ENCODE measurements around the gene ZNF789.
"Not testable (repeated sequence)": the region's sequence is repeated elsewhere in the genome, so short reads cannot be mapped to it uniquely, and the experiment has no call there.

DNA sequence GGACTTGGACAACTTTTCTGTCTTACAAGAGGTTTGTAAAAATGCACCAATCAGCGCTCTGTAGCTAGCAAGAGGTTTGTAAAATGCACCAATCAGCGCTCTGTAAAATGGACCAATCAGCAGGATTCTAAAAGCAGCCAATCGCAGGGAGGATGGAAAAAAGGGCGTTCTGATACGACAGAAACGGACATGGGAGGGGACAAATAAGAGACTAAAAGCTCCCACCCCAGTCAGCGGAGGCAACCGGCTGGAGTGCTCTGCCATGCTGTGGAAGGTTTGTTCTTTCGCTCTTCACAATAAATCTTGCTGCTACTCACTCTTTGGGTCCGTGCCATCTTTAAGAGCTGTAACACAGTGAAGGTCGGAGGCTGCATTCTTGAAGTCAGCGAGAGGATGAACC is 28.5 kb downstream of the ZNF789 start:
- TF ChIP-seq, protein P1, sequence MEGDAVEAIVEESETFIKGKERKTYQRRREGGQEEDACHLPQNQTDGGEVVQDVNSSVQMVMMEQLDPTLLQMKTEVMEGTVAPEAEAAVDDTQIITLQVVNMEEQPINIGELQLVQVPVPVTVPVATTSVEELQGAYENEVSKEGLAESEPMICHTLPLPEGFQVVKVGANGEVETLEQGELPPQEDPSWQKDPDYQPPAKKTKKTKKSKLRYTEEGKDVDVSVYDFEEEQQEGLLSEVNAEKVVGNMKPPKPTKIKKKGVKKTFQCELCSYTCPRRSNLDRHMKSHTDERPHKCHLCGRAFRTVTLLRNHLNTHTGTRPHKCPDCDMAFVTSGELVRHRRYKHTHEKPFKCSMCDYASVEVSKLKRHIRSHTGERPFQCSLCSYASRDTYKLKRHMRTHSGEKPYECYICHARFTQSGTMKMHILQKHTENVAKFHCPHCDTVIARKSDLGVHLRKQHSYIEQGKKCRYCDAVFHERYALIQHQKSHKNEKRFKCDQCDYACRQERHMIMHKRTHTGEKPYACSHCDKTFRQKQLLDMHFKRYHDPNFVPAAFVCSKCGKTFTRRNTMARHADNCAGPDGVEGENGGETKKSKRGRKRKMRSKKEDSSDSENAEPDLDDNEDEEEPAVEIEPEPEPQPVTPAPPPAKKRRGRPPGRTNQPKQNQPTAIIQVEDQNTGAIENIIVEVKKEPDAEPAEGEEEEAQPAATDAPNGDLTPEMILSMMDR (conservative IDR thresholded peaks at IDR 0.05; ENCODE audit: low read depth in 2 of 2) = not testable (repeated sequence)
- TF ChIP-seq CREB1 (CRISPR knock-in tag; IDR thresholded peaks at IDR 0.05; ENCODE audit: low read depth); EZH2 (IDR thresholded peaks at IDR 0.05; ENCODE audit: low read depth, unreplicated experiment); POLR2AphosphoS5 (IDR thresholded peaks at IDR 0.05; ENCODE audit: low read depth): not testable (repeated sequence)
- TF ChIP-seq, protein P2, sequence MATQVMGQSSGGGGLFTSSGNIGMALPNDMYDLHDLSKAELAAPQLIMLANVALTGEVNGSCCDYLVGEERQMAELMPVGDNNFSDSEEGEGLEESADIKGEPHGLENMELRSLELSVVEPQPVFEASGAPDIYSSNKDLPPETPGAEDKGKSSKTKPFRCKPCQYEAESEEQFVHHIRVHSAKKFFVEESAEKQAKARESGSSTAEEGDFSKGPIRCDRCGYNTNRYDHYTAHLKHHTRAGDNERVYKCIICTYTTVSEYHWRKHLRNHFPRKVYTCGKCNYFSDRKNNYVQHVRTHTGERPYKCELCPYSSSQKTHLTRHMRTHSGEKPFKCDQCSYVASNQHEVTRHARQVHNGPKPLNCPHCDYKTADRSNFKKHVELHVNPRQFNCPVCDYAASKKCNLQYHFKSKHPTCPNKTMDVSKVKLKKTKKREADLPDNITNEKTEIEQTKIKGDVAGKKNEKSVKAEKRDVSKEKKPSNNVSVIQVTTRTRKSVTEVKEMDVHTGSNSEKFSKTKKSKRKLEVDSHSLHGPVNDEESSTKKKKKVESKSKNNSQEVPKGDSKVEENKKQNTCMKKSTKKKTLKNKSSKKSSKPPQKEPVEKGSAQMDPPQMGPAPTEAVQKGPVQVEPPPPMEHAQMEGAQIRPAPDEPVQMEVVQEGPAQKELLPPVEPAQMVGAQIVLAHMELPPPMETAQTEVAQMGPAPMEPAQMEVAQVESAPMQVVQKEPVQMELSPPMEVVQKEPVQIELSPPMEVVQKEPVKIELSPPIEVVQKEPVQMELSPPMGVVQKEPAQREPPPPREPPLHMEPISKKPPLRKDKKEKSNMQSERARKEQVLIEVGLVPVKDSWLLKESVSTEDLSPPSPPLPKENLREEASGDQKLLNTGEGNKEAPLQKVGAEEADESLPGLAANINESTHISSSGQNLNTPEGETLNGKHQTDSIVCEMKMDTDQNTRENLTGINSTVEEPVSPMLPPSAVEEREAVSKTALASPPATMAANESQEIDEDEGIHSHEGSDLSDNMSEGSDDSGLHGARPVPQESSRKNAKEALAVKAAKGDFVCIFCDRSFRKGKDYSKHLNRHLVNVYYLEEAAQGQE (IDR thresholded peaks at IDR 0.05; ENCODE audit: unreplicated experiment) = not testable (repeated sequence)
- TF ChIP-seq, protein P3, sequence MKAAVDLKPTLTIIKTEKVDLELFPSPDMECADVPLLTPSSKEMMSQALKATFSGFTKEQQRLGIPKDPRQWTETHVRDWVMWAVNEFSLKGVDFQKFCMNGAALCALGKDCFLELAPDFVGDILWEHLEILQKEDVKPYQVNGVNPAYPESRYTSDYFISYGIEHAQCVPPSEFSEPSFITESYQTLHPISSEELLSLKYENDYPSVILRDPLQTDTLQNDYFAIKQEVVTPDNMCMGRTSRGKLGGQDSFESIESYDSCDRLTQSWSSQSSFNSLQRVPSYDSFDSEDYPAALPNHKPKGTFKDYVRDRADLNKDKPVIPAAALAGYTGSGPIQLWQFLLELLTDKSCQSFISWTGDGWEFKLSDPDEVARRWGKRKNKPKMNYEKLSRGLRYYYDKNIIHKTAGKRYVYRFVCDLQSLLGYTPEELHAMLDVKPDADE (IDR thresholded peaks at IDR 0.05) = not testable (repeated sequence)

All from GM23338 (cell line).